22Rv1 (cell line): ENCODE measurements around the gene RNU6-8.

Experiments
- ZFX ChIP-seq: fragments of 450-650 bp; IDR thresholded peaks from 2 replicates; pipeline ENCODE4 v1.6.1; 2017; ENCODE audit warnings: antibody characterized with exemption, borderline replicate concordance
- TF ChIP-seq, protein P1 (sequence below): fragments of 450-650 bp; IDR thresholded peaks from 2 replicates; pipeline ENCODE4 v1.5.1; 2017; ENCODE audit warnings: mild to moderate bottlenecking

DNA sequence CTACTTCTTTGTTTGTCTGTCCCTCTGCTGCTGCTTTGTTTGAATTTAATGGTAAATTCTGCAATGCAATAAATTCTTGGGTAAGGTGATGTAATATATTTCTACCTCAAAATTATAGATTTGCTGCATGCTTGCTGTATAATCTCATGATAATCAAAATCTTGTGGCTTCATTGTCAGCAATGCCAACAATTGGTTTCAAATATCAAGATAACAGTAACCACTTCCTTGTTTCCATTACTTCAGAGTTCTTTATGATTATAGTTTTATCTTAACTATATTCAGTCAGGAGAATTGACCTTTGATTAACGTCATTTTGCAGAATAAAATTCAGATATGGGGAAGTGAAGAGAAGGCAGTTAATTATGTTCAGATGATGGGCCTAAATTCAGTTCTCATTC lies 30.2 kb upstream of the RNU6-8 start:
- TF ChIP-seq, protein P1, sequence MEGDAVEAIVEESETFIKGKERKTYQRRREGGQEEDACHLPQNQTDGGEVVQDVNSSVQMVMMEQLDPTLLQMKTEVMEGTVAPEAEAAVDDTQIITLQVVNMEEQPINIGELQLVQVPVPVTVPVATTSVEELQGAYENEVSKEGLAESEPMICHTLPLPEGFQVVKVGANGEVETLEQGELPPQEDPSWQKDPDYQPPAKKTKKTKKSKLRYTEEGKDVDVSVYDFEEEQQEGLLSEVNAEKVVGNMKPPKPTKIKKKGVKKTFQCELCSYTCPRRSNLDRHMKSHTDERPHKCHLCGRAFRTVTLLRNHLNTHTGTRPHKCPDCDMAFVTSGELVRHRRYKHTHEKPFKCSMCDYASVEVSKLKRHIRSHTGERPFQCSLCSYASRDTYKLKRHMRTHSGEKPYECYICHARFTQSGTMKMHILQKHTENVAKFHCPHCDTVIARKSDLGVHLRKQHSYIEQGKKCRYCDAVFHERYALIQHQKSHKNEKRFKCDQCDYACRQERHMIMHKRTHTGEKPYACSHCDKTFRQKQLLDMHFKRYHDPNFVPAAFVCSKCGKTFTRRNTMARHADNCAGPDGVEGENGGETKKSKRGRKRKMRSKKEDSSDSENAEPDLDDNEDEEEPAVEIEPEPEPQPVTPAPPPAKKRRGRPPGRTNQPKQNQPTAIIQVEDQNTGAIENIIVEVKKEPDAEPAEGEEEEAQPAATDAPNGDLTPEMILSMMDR, result no peak
- TF ChIP-seq ZFX, result no peak
